Parathyroid adenoma (tissue), 2 donors: ENCODE data around the gene MSANTD2.

Source experiments
- H2AFZ ChIP-seq: fragments of 300-600 bp; sonication (generic); one replicate; pipeline ENCODE4 v1.7.0; 2017; ENCODE audit warnings: antibody characterized with exemption, mild to moderate bottlenecking
- H3K27ac ChIP-seq: fragments of 300-600 bp; sonication (generic); one replicate; pipeline ENCODE4 v1.7.0; 2017
- H3K27me3 ChIP-seq: fragments of 300-600 bp; sonication (generic); one replicate; pipeline ENCODE4 v1.7.0; 2017; ENCODE audit warnings: low read length; ENCODE audit not compliant: control insufficient read depth, insufficient read depth
- H3K36me3 ChIP-seq: fragments of 300-600 bp; sonication (generic); one replicate; pipeline ENCODE4 v1.7.0; 2017; ENCODE audit warnings: low read length; ENCODE audit not compliant: control insufficient read depth, insufficient read depth
- H3K4me1 ChIP-seq: fragments of 300-600 bp; sonication (generic); one replicate; pipeline ENCODE4 v1.7.0; 2017; ENCODE audit warnings: control low read depth
- H3K4me2 ChIP-seq: fragments of 300-600 bp; sonication (generic); one replicate; pipeline ENCODE4 v1.7.0; 2017; ENCODE audit warnings: low read length
- H3K4me3 ChIP-seq: fragments of 300-600 bp; sonication (generic); one replicate; pipeline ENCODE4 v1.7.0; 2017; ENCODE audit warnings: low read depth, low read length
- H3K79me2 ChIP-seq: fragments of 300-600 bp; sonication (generic); one replicate; pipeline ENCODE4 v1.7.0; 2017; ENCODE audit warnings: control low read depth
- H3K9ac ChIP-seq: fragments of 300-600 bp; sonication (generic); one replicate; pipeline ENCODE4 v1.7.0; 2017; ENCODE audit warnings: mild to moderate bottlenecking
- H3K9me3 ChIP-seq: fragments of 300-600 bp; sonication (generic); one replicate; pipeline ENCODE4 v1.7.0; 2017; ENCODE audit warnings: low read length; ENCODE audit not compliant: control insufficient read depth
- TF ChIP-seq, protein P1 (sequence below): fragments of 300-600 bp; sonication (generic); IDR thresholded peaks from one replicate; pipeline ENCODE4 v1.7.0; 2017; ENCODE audit warnings: antibody characterized with exemption, mild to moderate bottlenecking
- donor health status: primary hyperparathyroidism.

MSANTD2 gene

DNA sequence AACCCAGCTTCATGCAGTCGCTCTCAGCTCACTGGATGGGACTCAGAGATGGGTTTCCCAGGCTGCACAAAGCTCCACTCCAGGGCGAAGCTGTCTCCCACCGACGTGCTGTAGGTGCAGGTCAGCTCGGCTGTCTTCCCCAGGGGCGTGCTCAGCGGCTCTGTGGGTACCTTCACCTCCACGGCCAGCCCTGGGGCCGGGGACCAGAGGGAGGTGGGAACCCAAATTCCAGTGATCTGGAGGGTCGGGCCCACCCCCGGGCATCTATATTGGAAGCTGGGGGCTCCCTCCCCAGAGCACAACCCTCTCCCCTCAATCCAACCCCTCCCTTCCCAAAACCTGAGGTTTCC is 48.8 kb downstream of the MSANTD2 start:
- TF ChIP-seq, protein P1, sequence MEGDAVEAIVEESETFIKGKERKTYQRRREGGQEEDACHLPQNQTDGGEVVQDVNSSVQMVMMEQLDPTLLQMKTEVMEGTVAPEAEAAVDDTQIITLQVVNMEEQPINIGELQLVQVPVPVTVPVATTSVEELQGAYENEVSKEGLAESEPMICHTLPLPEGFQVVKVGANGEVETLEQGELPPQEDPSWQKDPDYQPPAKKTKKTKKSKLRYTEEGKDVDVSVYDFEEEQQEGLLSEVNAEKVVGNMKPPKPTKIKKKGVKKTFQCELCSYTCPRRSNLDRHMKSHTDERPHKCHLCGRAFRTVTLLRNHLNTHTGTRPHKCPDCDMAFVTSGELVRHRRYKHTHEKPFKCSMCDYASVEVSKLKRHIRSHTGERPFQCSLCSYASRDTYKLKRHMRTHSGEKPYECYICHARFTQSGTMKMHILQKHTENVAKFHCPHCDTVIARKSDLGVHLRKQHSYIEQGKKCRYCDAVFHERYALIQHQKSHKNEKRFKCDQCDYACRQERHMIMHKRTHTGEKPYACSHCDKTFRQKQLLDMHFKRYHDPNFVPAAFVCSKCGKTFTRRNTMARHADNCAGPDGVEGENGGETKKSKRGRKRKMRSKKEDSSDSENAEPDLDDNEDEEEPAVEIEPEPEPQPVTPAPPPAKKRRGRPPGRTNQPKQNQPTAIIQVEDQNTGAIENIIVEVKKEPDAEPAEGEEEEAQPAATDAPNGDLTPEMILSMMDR: no peak
- no peak overlapping the region for H2AFZ ChIP-seq
- no peaks in the 10 kb centered on the region for H3K4me1 ChIP-seq
- no peaks in the 10 kb centered on the region for H3K9me3 ChIP-seq
- H3K27me3 ChIP-seq: no peaks in the 10 kb centered on the region
- H3K4me2 ChIP-seq: no peak overlapping the region
- no peaks in the 10 kb centered on the region for H3K36me3 ChIP-seq
- H3K79me2 ChIP-seq: no peaks in the 10 kb centered on the region
- H3K9ac ChIP-seq: no peak overlapping the region
- H3K27ac ChIP-seq: no peak overlapping the region
- H3K4me3 ChIP-seq: no peak overlapping the region

DNA sequence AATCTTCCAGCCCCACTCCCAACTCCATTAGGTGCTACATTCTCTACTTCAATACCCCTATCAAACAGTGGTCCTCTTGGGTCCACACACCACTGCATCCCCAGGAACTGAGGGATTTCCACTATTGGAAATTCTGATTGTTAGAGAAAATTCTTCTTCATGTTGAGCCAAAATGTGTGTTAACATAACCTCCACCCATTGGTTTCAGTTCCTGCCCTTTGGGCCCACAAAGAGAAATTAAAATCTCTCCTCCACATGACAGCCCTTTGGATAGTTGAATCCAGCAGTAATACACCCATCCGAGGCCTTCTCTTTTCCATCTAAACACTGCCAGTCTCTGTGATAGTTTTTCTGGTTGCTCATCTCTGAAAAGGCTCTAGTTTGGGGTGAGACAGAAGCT is 50.3 kb downstream of the MSANTD2 start:
- Histone ChIP-seq H3K27me3 (no peaks in the 10 kb centered on the region), H2AFZ (no peak overlapping the region), H3K4me2 (no peak overlapping the region), H3K79me2 (no peaks in the 10 kb centered on the region), H3K9me3 (no peaks in the 10 kb centered on the region), H3K9ac (no peak overlapping the region), H3K4me3 (no peak overlapping the region), H3K27ac (no peak overlapping the region), H3K36me3 (no peaks in the 10 kb centered on the region), H3K4me1 (no peaks in the 10 kb centered on the region)
- TF ChIP-seq, protein P1: no peak

DNA sequence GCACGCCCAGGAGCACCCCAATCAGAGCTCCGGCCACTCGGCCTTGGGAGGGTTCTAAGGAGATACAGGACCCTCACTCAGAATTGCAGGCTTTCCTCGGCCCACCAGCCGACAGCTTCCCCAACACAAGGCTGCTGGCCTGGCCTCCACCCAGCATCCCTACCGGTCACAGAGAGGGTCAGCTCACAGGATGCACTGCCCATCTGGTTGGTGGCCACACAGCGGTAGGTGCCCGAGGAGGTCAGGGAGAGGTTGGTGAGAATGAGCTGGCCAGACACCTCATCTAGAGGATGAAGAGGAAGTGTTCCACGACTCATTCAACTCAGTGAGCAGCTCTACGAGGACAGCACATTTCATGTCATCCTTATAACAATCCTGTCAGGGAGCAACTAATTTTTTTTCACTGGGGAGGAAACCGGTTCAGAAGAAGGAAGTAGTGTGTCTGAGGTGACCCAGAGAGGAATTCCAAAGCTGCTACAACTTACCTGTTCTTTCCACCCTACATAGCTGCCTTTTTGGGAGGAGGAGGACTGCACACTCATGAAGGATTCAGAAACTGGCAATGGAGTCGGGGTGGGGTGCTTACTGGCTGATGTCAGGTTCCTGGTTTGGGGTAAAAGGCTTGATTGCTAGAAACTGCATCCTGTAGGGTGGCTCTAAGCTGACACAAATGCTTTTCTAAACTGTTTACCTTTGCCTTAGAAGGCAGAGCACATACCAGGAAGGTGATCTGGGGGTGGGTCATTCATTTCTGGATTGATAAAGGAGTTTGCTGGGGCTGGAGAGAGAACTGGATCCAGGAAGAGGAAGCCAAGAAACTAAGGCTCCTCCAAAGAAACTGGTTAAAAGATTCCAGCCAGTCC is 51.5 kb downstream of the MSANTD2 start:
- H3K27me3 ChIP-seq: no peaks in the 10 kb centered on the region
- H3K4me2 ChIP-seq: no peak overlapping the region
- TF ChIP-seq, protein P1: no peak
- H3K27ac ChIP-seq: no peak overlapping the region
- H3K4me1 ChIP-seq: no peaks in the 10 kb centered on the region
- H2AFZ ChIP-seq: no peak overlapping the region
- H3K9ac ChIP-seq: no peak overlapping the region
- no peak overlapping the region for H3K4me3 ChIP-seq
- H3K36me3 ChIP-seq: no peaks in the 10 kb centered on the region
- H3K79me2 ChIP-seq: no peaks in the 10 kb centered on the region
- no peaks in the 10 kb centered on the region for H3K9me3 ChIP-seq

DNA sequence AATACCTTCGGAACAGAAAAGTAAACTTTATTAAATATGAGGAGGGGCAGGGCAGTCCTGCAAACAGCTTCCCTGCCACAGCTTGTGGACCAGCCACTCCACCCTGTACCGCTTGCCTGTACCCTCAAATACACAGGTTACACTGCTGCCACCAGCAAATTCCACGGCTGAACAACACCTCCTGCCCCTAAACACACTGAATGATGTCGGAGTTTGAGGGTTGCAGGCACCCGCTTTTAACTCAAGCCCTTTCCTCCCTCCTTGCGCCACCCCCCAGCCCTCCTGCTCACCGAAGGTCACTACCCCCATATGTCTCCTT is 52.1 kb downstream of the MSANTD2 start:
- H3K4me1 ChIP-seq: no peaks in the 10 kb centered on the region
- H3K79me2 ChIP-seq: no peaks in the 10 kb centered on the region
- no peak overlapping the region for H2AFZ ChIP-seq
- no peak overlapping the region for H3K9ac ChIP-seq
- no peaks in the 10 kb centered on the region for H3K9me3 ChIP-seq
- TF ChIP-seq, protein P1: no peak
- H3K4me2 ChIP-seq: no peak overlapping the region
- no peaks in the 10 kb centered on the region for H3K27me3 ChIP-seq
- H3K4me3 ChIP-seq: no peak overlapping the region
- H3K27ac ChIP-seq: no peak overlapping the region
- H3K36me3 ChIP-seq: no peaks in the 10 kb centered on the region
